ENCODE measurements around the gene SUPT20HL1. TPM values are rescaled to one million over a fixed set of nuclear protein-coding genes. Genes with fewer than 3 reads are reported as not detected.

Gene SUPT20HL1
- under 0.01 TPM in 1 of 2 replicates, not detected in the other for total RNA-seq

DNA sequence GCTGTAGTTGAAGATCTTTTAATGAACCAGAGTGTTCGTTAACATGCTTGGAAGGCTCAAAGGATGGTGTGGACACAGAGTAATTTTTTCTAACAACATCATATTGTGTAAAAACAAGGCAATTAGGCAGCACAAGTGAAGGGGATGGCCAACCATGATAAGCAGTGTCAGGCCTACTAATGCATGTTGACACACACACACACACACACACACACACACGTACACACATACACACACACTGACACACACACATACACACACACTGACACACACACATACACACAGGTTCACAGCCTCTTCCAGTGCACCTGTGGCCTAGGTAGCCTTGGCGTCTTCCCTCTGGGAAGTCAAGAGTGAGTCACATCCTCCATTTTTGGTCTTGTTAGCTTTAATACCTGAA is at the start of gene SUPT20HL1:
SUPT20HL1 (plus strand) TSS at position 368 of the 400 bp plus-strand sequence. CDS start 2,122 bp downstream, outside the sequence.

DNA sequence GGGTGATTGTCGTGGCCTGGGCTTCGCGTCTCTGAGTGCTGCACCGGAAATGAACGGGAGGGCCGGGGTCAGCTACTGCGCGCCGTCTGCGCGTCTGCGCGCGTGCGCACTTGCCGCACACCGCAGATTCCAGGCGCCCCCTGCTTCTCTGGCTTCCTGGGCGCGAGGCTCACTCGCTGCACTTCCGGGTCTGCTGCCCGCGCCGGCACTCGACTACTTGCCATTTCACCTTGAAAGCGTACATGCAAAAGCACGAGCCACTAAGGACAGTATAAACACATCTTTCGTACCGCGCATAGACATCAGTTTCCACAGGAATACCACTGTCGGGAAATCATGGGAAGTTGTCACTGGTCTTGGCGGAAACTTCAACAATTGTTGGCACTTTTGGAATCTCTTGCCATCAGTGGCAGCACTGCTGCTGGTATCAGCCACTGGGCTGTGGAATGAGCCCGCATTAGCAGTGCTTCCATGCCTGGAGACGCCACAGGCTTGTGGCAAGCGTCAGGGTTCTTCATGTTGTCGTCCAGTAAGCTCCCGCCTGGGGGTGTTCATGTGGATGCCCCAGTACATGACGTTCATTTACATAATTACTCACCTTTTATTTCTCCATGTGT is 46.3 kb upstream of the SUPT20HL1 start, which contains the start of gene SUPT20HL2:
SUPT20HL2 (minus strand) TSS at position 51 of the 617 bp plus-strand sequence. CDS start 754 bp downstream, outside the sequence.

Other genes with a start within 250 kb of the SUPT20HL1 start
- gene ZFX, start 210.9 kb upstream of the SUPT20HL1 start, total RNA-seq: 128 and 137 TPM in 2 replicates
- not detected in 2 replicates for gene SUPT20HL2, start 46.6 kb upstream of the SUPT20HL1 start, total RNA-seq
- gene PDK3, start 104.6 kb downstream of the SUPT20HL1 start, total RNA-seq: 9.6 and 10.5 TPM in 2 replicates

All from hair follicle dermal papilla cell (primary cell).